HG02938 (cell line): Measurements from ENCODE around the gene TRPV4.
"Not testable (repeated sequence)": the region's sequence is repeated elsewhere in the genome, so short reads cannot be mapped to it uniquely, and the experiment has no call there.

Experiments
- ATAC-seq: cut with Tn5 transposase; IDR thresholded peaks from one replicate; pipeline ENCODE4 v1.9.1; 2021; ENCODE audit warnings: mild to moderate bottlenecking, moderate library complexity; ENCODE audit not compliant: unreplicated experiment

The TRPV4 gene

GRCh38 chr12:109833307-109834189, at the start of gene TRPV4:
TSS of gene TRPV4 (minus strand) at chr12:109833398. CDS start at chr12:109814796, 18,602 bp downstream.
- no peak for ATAC-seq

- no peak for ATAC-seq
Observed at GRCh38 chr12:109881752-109882151, 48.6 kb upstream of the TRPV4 start.

DNA sequence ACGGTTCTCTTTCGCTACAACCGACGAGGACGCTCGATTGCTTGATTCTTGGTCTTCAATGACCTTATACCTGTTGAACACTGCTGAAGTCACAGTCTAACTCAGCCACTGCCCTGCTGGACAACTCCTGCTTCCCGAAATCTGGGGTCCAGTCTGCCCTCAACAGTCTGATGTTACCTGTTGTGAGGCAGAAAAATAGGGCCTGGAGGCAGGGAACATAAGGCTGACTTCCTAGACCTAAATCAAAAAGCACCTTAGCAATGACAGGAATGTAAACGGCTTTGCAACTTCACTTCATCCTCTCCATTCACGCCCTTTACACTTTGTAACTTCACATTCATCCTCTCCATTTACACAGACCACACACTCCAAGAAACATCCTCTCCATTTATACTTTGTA, 47.7 kb upstream of the TRPV4 start:
- no peak for ATAC-seq

DNA sequence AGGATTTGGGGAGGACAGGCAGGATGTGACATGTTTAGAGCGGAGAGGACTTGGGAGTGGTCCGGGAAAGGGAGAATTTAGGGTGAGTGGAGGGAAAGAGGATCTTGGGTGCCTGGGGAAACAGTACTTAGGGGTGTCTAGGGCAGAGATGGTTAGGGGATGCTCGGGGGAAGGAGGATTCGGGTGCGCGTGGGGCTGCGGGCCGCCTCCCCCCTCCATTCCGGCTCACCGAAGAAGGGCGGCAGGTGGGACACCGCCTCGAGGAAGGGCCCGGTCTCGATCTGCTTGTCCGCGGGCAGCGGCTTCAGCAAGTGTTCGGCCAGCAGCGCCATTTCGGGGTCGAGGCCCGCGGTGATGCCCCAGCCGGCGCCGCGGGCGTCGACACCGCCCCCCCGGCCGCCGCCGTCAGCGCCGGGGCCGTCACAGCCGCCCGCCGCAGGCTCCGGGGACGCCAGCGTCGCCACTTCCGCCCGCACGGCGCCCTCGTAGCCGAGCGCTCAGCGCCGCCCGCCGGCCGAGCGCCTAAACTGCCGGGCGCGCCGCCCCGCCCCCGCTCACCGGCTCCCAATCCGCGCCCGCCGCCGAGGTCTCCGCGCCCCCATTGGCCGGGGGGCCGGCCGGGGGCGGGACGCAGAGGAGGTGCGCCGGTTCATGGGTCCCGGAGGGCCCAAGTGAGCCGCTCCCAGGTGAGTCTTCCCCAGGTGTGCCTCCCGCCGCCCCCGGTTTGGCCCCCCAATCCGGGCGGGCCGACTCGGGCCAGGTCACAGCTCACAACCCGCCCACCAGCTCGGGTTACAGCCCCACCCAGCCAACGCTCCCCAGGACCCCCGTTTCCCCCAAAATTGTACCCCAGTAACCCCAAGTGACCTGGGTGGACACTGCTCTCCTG, 47.1 kb upstream of the TRPV4 start, which contains the start of gene GLTP:
GLTP (minus strand) TSS at position 499 of the 889 bp plus-strand sequence; CDS start at position 332, 167 bp downstream.
- peak; percentile 79 for ATAC-seq

DNA sequence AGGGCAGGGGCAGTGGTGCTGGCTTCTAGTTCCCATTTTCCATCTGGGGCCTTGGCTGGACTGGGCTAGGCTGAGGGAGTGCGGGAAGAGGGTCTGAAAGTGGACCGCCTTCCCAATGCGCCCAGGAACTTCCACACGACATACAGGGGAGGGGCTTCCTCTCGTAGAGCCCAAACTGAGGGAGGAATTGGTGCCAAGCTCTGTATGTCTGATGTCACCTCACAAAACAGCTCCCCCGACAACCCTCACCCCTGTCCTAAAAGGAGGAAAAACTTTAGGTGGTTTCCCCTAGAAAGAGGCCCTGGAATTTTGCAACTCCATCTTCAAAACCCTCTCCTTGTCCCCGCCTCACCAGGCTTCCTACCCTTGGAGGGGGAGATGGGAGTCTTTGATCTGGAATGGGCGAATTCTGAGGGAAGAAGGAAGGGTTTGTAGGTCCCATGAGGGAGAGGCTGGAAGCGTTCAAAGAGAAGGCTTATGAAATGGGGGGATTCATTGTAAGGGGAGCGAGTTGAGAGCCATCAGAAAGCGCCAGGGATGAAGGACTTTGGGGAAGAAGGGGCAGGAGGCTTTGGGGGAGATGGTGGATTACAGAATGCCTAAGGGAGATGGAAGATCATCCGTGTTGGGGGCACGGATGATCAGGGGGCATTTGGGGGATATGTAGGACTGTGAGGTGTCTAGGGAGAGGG, 46.3 kb upstream of the TRPV4 start:
- no peak for ATAC-seq

DNA sequence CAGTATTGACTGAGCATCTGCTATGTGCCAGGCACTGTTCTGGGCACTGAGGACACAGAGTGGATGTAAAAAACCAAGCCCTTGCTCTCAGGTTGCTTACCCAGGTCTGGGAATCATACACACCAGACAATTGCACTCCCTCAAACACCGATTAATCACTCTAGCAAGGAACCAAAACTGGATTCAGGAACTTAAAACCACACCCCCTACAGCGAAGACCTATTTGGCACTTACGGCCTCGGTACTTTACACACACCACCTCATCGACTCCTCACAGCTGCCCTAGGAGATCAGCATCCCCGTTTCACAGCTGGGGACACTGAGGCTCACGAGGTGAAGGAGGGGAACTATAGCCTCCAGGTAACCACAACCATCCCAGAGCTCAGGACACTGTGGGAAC, 45.6 kb upstream of the TRPV4 start:
- ATAC-seq, result no peak

DNA sequence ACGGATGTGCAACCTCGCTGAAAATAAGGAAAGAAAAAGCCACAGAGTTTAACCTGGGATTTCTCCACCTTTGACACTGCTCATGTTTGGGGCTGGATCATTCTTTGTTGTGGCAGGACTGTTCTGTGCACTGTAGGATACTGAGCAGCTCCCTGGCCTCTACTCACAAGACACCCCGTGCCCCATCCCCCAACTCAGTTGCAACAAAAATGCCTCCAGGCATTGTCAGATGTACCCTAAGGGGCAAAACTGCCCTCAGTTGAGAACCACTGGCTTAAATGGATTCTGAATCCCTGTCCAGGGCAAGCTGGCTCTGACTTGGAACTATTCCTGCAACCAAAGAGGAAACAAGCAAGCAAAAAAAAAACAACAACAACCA, 45.0 kb upstream of the TRPV4 start:
- ATAC-seq, result no peak

DNA sequence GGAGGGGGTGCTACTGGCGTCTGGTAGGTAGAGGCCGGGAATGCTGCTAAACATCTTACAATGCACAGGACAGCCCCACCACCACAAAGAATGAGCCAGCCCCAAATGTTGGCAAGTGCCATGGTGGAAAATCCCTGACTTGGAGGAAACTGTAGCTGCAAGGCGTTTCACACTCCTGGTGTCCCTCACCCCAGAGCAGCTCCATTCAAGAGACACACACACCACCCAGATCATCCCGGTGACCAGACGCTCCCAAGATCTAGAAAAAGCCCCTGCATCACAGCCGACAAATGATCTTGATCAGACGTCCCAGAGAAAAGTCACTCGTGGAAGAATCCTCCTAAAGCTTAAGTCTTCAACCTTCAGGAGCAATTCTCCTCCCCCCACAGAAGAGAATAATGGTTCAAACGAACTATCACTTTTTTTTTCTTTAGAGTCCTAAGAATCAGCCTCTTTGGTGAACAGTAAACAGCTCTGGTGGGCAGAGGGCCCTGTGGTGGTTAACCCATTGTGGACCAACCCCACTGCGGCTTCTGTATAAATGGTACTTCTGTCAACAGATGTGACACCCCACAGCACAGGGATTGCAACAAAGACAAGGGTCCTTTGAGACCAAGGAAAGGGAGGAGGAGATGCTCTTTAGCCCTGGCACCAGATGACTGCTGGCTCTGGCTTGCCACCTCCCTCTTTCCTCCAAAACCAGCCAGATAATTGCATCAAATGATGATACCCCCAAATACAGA, 44.5 kb upstream of the TRPV4 start:
- no peak for ATAC-seq

GRCh38 chr12:109876406-109876805, 43.2 kb upstream of the TRPV4 start:
- ATAC-seq, result no peak

DNA sequence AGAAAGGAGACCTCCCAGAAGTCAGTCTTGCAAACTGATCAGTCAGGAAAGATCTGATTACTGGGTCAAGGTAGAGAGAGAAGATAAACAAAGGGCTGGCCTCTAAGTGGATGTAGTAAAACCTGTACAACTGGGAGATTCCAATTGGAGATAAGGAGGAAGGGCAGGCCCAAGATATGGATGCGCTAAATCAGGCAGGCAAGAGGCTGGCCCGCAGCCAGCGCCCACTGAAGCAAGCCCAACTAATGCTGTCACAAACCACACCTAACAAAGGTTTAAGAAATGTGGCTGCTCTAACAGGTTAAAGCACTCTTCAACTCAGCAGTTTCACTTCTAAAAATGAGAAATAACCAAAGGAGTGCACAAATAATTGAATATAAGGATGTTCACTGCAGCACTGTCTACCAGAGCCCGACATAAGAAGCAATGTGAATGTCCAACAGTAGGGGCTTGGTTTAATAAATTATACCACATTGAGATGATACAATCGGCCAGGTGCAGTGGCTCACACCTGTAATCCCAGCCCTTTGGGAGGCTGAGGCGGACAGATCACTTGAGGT, 42.5 kb upstream of the TRPV4 start:
- no peak for ATAC-seq

GRCh38 chr12:109873653-109874052, 40.5 kb upstream of the TRPV4 start:
- no peak for ATAC-seq

DNA sequence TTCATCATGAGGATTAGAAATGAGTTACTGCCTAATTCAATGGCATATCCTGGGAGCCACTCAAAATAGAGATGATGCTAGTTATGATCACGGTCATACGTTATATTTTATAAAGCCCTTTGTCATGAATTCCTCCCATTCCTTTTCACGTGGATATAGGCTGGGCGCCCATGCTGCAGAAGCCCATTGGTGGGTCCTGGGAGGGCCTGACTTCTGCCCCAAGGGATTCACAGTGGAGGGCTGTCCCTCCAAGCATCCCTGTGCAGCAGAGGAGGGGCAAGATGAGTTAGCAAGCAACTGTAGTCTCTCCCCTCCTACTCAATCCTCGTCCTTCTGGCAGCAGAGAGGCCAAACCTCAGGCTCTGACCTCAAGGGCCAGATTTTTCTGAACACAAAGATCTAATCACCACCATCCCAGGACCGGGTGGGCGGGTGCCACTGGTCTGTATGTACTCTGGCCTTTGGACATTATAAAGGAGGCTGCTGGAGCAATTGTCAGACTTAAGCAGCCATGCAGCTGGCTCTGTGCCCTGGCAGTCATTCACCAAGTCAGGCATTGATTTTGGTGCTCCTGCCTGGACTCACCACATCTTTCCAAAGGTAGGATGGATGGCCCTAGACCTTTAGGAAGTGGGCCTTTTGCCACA, 38.6 kb upstream of the TRPV4 start:
- ATAC-seq, result no peak

GRCh38 chr12:109870648-109871047, 37.5 kb upstream of the TRPV4 start:
- ATAC-seq, result no peak

DNA sequence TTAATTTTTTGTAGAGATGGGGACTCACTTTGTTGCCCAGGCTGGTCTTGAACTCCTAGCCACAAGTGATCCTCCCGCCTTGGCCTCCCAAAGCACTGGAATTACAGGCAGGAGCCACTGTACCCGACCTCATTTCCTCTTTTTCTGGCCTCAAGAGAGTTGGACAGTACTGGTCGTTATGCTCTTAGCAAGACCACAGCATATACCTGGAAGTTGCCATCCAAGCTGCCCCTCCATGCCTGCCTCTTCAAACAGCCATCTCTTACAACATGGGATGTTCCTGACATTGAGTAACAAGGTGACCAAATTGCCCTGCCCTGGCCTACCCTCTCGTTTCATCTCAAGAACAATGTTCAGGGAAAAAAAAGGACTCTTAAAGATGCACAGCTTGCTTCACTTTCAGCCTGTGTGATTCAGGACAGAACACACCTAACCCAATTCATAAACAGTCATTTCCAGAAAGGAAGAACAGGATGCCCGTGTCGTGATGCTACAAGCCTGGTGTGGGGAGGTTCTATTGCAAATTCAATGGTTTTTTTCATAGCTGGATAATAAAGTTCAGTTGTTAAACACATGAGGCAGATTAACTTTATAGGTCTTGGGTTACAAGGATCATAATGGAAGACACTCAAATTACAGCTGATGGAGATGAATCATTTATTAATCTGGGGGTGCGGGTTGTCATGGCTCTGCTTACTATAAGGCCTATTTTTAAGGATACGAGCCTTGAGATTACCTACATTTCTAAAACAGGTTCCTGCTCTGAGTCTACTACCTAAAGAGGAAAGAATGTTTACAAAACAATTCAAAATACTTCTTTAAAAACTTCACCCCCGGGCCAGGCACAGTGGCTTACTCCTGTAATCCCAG, 35.2 kb upstream of the TRPV4 start:
- no peak for ATAC-seq

GRCh38 chr12:109864916-109865315, 31.7 kb upstream of the TRPV4 start:
- ATAC-seq, result no peak

DNA sequence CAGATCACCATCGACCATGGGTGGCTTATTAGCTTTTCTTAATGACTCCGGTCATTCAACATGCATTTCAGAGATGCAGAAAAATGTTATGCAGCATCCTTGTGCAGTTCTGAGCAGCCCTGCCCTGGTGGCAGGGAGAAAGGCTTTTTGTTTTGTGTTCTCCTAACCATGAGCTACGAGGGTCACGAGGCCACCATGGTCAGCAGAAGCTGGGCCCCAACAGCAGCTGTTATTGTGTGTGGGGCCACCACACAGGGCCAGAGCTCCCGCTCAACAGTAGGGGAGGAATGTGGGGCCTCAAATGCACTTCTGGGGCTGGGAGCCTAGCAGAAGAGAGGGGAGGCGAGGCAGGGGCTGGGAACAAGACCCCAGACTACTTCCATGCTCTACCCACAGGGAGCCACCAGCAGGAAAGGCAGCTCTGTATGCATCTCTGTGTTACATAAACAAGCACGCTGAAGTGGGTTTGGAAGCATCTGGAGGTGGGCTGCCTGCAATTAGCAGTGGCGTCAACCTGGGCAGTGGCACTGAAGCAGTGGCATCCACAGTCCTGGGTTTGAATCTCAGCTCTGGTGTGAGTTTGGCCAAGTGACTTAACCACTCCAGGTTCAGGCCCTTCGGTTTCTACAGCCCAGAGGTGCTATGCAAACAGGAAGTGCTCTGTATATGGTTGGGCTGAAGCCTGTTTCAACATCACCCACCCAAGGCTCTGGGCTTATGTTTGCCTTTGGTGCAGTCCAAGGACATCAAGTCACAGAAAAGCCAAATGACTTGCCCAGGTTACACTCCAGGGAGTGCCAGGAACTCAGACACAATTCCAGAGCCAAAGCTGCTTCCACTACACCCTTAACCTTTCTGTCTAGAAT, 30.9 kb upstream of the TRPV4 start:
- no peak for ATAC-seq

GRCh38 chr12:109862491-109862890, 29.3 kb upstream of the TRPV4 start:
- not testable (repeated sequence) for ATAC-seq
